CD14-positive monocyte (primary cell): ENCODE data around the gene OTUD7B. TPM values are rescaled to one million over a fixed set of nuclear protein-coding genes. Genes with fewer than 3 reads are reported as not detected.

ENCODE experiments used
- DNase-seq, 3 donors: peaks; one replicate each; pipeline ENCODE4 v3.0.0-alpha.2; 2011 to 2022
- H2AFZ ChIP-seq: 2 replicates; pipeline ENCODE4 v1.6.0; 2012; ENCODE audit warnings: mild to moderate bottlenecking, low read depth, low read length, inconsistent platforms; ENCODE audit not compliant: insufficient read depth, poor library complexity, severe bottlenecking
- H3K27ac ChIP-seq, 2 donors: 1 replicate in 1 of 2; 2 replicates in 1 of 2; pipeline ENCODE4 v1.5.1; 2012 to 2013; ENCODE audit warnings: low read length in 2 of 2, control low read depth in 1 of 2, inconsistent platforms in 1 of 2, low read depth in 1 of 2, mild to moderate bottlenecking in 1 of 2
- H3K27me3 ChIP-seq, 2 donors: one replicate each; pipeline versions ENCODE4 v1.6.0 to v1.6.1; 2011 to 2013; ENCODE audit warnings: low read length in 2 of 2; ENCODE audit not compliant: control insufficient read depth in 2 of 2, insufficient read depth in 2 of 2
- H3K36me3 ChIP-seq, 2 donors: replicated peaks in 1 of 2; 1 replicate in 1 of 2; 2 replicates in 1 of 2; pipeline versions ENCODE4 v1.5.1 to v1.6.1; 2012 to 2013; ENCODE audit warnings: low read length in 2 of 2, control low read depth in 1 of 2, inconsistent platforms in 1 of 2, mild to moderate bottlenecking in 1 of 2; ENCODE audit not compliant: insufficient read depth in 2 of 2, control insufficient read depth in 1 of 2
- H3K4me1 ChIP-seq, 2 donors: 1 replicate in 1 of 2; 2 replicates in 1 of 2; pipeline versions ENCODE4 v1.5.1 to v1.6.1; 2012 to 2013; ENCODE audit warnings: low read length in 2 of 2, control low read depth in 1 of 2, inconsistent platforms in 1 of 2, mild to moderate bottlenecking in 1 of 2, moderate library complexity in 1 of 2; ENCODE audit not compliant: insufficient read depth in 2 of 2, control insufficient read depth in 1 of 2
- H3K4me2 ChIP-seq: replicated peaks from 2 replicates; pipeline ENCODE3; 2012; ENCODE audit warnings: low read length, moderate library complexity, mild to moderate bottlenecking; ENCODE audit not compliant: poor library complexity, severe bottlenecking; ENCODE audit errors: extremely low read depth
- H3K4me3 ChIP-seq, 3 experiments: fragments of 200-600 bp in 1 of 3; sonication (generic) in 1 of 3; replicated peaks in 1 of 3; 1 replicate in 2 of 3; 2 replicates in 1 of 3; pipeline ENCODE4 v1.5.1; 2011 to 2013; ENCODE audit warnings: low read length in 3 of 3, mild to moderate bottlenecking in 3 of 3, control low read depth in 2 of 3, low read depth in 2 of 3, inconsistent platforms in 1 of 3, moderate library complexity in 1 of 3
- H3K79me2 ChIP-seq: 2 replicates; pipeline ENCODE4 v1.6.0; 2012; ENCODE audit warnings: mild to moderate bottlenecking, control low read depth, inconsistent platforms, low read length, moderate library complexity; ENCODE audit not compliant: insufficient read depth
- H3K9ac ChIP-seq: 2 replicates; pipeline ENCODE4 v1.6.0; 2017; ENCODE audit warnings: low read length, mild to moderate bottlenecking; ENCODE audit not compliant: insufficient read depth, poor library complexity, severe bottlenecking
- H3K9me3 ChIP-seq, 2 donors: replicated peaks in 1 of 2; 1 replicate in 1 of 2; 2 replicates in 1 of 2; pipeline versions ENCODE4 v1.5.1 to v1.6.1; 2012 to 2013; ENCODE audit warnings: low read length in 2 of 2, control low read depth in 1 of 2; ENCODE audit not compliant: control insufficient read depth in 1 of 2, insufficient read depth in 1 of 2
- H4K20me1 ChIP-seq: 2 replicates; pipeline ENCODE4 v1.6.0; 2012; ENCODE audit warnings: mild to moderate bottlenecking, low read length, control low read depth, moderate library complexity; ENCODE audit not compliant: insufficient read depth
- H3K27ac Mint-ChIP-seq, 7 donors: one replicate each; pipeline ENCODE4 v1.8.0; 2020; ENCODE audit warnings: mild to moderate bottlenecking in 7 of 7, mixed read lengths in 7 of 7, moderate library complexity in 6 of 7, inconsistent platforms in 2 of 7
- H3K27me3 Mint-ChIP-seq, 3 donors: one replicate each; pipeline ENCODE4 v1.8.0; 2021 to 2022; ENCODE audit warnings: low read depth in 3 of 3, mild to moderate bottlenecking in 3 of 3, mixed read lengths in 3 of 3, moderate library complexity in 3 of 3, inconsistent platforms in 1 of 3
- H3K36me3 Mint-ChIP-seq, 2 donors: one replicate each; pipeline ENCODE4 v1.8.0; 2020; ENCODE audit warnings: mixed read lengths in 2 of 2, inconsistent platforms in 1 of 2, mild to moderate bottlenecking in 1 of 2
- H3K4me1 Mint-ChIP-seq: one replicate; pipeline ENCODE4 v1.8.0; 2020; ENCODE audit warnings: mild to moderate bottlenecking, mixed read lengths
- H3K4me3 Mint-ChIP-seq, 2 donors: one replicate each; pipeline ENCODE4 v1.8.0; 2020; ENCODE audit warnings: mild to moderate bottlenecking in 2 of 2, mixed read lengths in 2 of 2, moderate library complexity in 1 of 2
- H3K9me3 Mint-ChIP-seq, 7 donors: one replicate each; pipeline ENCODE4 v1.8.0; 2020 to 2022; ENCODE audit warnings: mixed read lengths in 7 of 7, mild to moderate bottlenecking in 6 of 7, moderate library complexity in 6 of 7, inconsistent platforms in 2 of 7
- CTCF ChIP-seq: fragments of 200-600 bp; IDR thresholded peaks from one replicate; pipeline ENCODE4 v1.8.0; 2022; ENCODE audit warnings: antibody characterized with exemption, mild to moderate bottlenecking
- WGBS: methylation state at CpG from one replicate; pipeline ENCODE4 v1.1.5; 2013; ENCODE audit warnings: missing lambda C conversion rate; ENCODE audit not compliant: insufficient coverage; 5-methylcytosine and 5-hydroxymethylcytosine counted together
- intact Hi-C, 2 donors: fragments of 100-400 bp; cut with micrococcal nuclease; formaldehyde crosslinking; loops; one replicate each; pipeline versions ENCODE4 v1.15.0 to v1.15.1; 2023
- polyA minus RNA-seq: library from RNA; depleted of rRNA, polyadenylated mRNA; stranded (reverse); fragments of >200 nt; gene quantifications from 2 replicates; pipeline ENCODE4 v1.2.3, GENCODE V29; 2012
- polyA plus RNA-seq, 3 donors: library from polyadenylated mRNA; depleted of rRNA in 1 of 3; unstranded in 2 of 3; stranded (reverse) in 1 of 3; fragments of 300-500 nt in 2 of 3; fragments of >200 nt in 1 of 3; fragmentation: Illumina TruSeq in 2 of 3; gene quantifications; 1 replicate in 2 of 3; 2 replicates in 1 of 3; pipeline ENCODE4 v1.2.3, GENCODE V29; 2012 to 2021
- total RNA-seq, 12 experiments: library from RNA in 1 of 12; stranded (reverse) in 1 of 12; fragments of 120-200 nt in 1 of 12; gene quantifications; one replicate each; pipeline ENCODE4 v1.2.4 and lab custom pipeline; 2013 to 2026; ENCODE audit warnings: mixed read lengths in 6 of 12, inconsistent platforms in 1 of 12

Gene OTUD7B
- total RNA-seq (2013) = 0.17 TPM
- under 1 TPM in 1 of 3 donors, not detected in 2; 0.03 TPM for polyA plus RNA-seq
- under 0.01 and 0.14 TPM in 2 replicates for polyA minus RNA-seq
- total RNA-seq (lab: John Stamatoyannopoulos, UW) = 0.26 to 7.8 (median 0.72) reads per million in 11 experiments

- Histone ChIP-seq H3K27me3 (peaks cover 90 to 97% of the 10 kb centered on the region in 2 donors), H3K4me2 (peak within 1 kb of the TSS; percentile 85), H4K20me1 (no peaks in the 10 kb centered on the region), H3K9ac (peak within 1 kb of the TSS; percentile 44), H3K4me3 (peak within 1 kb of the TSS; percentile 63 to 81 (median 70)), H3K9me3 (peaks cover 0 to 5% of the 10 kb centered on the region in 2 donors), H3K36me3 (no peaks in the 10 kb centered on the region), H3K27ac (no peak within 1 kb of the TSS), H3K4me1 (peaks cover 12 to 18% of the 10 kb centered on the region in 2 donors), H2AFZ (peak within 1 kb of the TSS; percentile 85), H3K79me2 (no peaks in the 10 kb centered on the region)
- intact Hi-C loops = no loop called here
- Mint-ChIP-seq H3K4me1 (peaks cover 18% of the 10 kb centered on the region), H3K4me3 (peak within 1 kb of the TSS; percentile 90 to 97), H3K27ac (peak within 1 kb of the TSS in 4 of 7 donors; percentile 9 to 83 (median 72)), H3K9me3 (peaks cover 0 to 26% (median 5%) of the 10 kb centered on the region in 7 donors), H3K36me3 (peaks cover 0 to 10% of the 10 kb centered on the region in 2 donors), H3K27me3 (peaks cover 93 to 97% (median 96%) of the 10 kb centered on the region in 3 donors)
- under 1% methylated on average over 58 of the region's 59 CpGs for WGBS
- TF ChIP-seq CTCF = no peak
- DNase-seq = peak; percentile 47 to 51 (median 47)
Measured at GRCh38 chr1:150010393-150011115, at the start of gene OTUD7B. OTUD7B (minus strand) TSS chr1:150010726; CDS start chr1:149977510, 33,216 bp downstream.

DNA sequence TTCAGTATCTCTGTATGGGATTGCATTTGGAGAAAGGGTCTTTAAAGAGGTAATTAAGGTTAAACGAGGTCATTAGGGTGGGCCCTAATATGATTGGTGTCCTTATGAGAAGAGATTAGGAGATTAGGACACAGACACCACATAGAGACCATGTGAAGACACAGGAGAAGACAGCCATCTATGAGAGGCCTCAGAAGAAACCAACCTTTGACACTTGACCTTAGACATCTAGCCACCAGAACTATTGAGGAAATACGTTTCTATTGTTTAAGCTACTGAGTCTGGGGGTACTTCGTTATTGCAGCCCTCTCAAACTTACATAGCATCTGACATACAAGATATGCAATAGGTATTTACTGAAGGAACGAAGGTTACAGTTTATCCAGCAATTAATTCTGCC, 49.7 kb upstream of the OTUD7B start:
- Histone ChIP-seq H2AFZ (no peak overlapping the region), H3K4me1 (peaks cover 17 to 25% of the 10 kb centered on the region in 2 donors), H3K79me2 (no peaks in the 10 kb centered on the region), H3K27me3 (no peaks in the 10 kb centered on the region), H3K4me3 (no peak overlapping the region), H3K9me3 (no peaks in the 10 kb centered on the region), H3K36me3 (no peaks in the 10 kb centered on the region), H4K20me1 (no peaks in the 10 kb centered on the region), H3K4me2 (no peak overlapping the region), H3K27ac (no peak overlapping the region), H3K9ac (no peak overlapping the region)
- no peak for TF ChIP-seq CTCF
- Mint-ChIP-seq H3K36me3 (no peaks in the 10 kb centered on the region), H3K27ac (no peak overlapping the region), H3K27me3 (peaks cover 2 to 5% (median 5%) of the 10 kb centered on the region in 3 donors), H3K4me1 (peaks cover 22% of the 10 kb centered on the region), H3K4me3 (no peak overlapping the region), H3K9me3 (peaks cover 0 to 3% (median 0%) of the 10 kb centered on the region in 7 donors)
- intact Hi-C loops = no loop called here
- WGBS = no CpG with 5 or more reads among the region's 4 CpGs
- DNase-seq = no peak
